ENCODE measurements around the gene ZFP36L1.

DNA sequence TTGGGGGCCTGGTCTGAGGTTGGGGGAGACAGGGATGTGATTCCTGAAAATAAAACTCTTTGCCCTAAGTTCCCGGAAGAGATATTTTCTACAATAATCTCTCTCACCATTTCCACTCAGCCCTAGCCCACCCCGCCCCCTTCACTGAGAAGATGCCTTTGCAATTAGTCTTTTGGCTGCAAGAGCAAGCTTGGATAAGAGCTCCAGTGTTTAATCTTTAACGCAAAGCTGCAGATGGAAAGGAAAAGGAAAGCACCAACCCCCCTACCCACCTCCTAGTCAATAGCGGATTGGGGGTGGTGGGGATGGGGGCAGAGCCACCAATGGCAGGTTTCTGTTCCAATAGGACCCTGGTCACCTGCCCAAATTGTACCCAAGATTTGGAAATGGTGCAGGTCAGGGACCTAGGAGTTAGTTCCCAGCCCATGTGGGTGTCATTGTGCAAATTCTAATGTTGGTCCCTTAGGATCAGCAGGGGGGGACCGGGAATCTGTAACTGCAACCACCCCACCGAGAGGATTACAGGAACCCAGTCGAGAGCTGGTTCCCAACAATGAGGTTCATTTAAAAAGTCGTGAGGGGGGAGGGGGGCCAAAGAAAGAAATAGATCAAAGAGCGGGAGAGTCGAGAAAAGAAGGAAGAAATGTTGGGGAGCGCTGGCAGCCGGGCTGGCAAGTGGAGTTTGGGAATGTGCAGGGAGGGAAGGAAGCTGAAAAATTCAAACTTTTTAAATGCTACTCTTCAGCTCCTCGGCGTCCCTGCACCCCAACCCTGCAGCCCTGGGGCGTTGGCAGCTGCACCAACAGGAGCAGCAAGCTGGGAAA, 1.6 kb downstream of the ZFP36L1 start:
- no peak for TF ChIP-seq CTCF (IDR thresholded peaks at IDR 0.05)
- TF ChIP-seq EZH2phosphoT487 (IDR thresholded peaks at IDR 0.05) = no peak
- no peak for TF ChIP-seq EZH2 (IDR thresholded peaks at IDR 0.05)
